GM23338 (cell line): ENCODE results near the gene MCRIP1. TPM values are rescaled to one million over a fixed set of nuclear protein-coding genes. Genes with fewer than 3 reads are reported as not detected.

Experiments
- ATAC-seq: fragments of 200-7000 bp; cut with Tn5 transposase; 3 replicates; pipeline ENCODE4 v1.9.1; 2020
- DNase-seq: peaks from one replicate; pipeline ENCODE4 v3.0.0-alpha.2; 2015; ENCODE audit warnings: low spot score
- H2AFZ ChIP-seq: fragments of 200-600 bp; sonication (generic); 2 replicates; pipeline ENCODE4 v1.8.0; 2016; ENCODE audit warnings: antibody characterized with exemption, mild to moderate bottlenecking, moderate library complexity
- H3F3A ChIP-seq: fragments of 200-600 bp; sonication (generic); replicated peaks from 2 replicates; pipeline ENCODE4 v1.8.0; 2017; ENCODE audit warnings: antibody characterized with exemption, mixed run types, low read depth
- H3K27ac ChIP-seq: fragments of 200-600 bp; sonication (generic); 2 replicates; pipeline ENCODE4 v1.6.1; 2016; ENCODE audit warnings: low read depth
- H3K27me3 ChIP-seq: fragments of 200-600 bp; sonication (generic); 2 replicates; pipeline ENCODE4 v1.8.0; 2016; ENCODE audit warnings: mild to moderate bottlenecking, mixed run types, moderate library complexity; ENCODE audit not compliant: insufficient read depth
- H3K36me3 ChIP-seq: fragments of 200-600 bp; sonication (generic); 2 replicates; pipeline ENCODE4 v1.8.0; 2016; ENCODE audit warnings: mild to moderate bottlenecking; ENCODE audit not compliant: insufficient read depth
- H3K4me1 ChIP-seq: fragments of 200-600 bp; sonication (generic); 2 replicates; pipeline ENCODE4 v1.8.0; 2016; ENCODE audit warnings: mild to moderate bottlenecking, moderate library complexity; ENCODE audit not compliant: insufficient read depth
- H3K4me2 ChIP-seq: fragments of 200-600 bp; sonication (generic); 2 replicates; pipeline ENCODE4 v1.7.1; 2017; ENCODE audit warnings: mixed run types
- H3K4me3 ChIP-seq: fragments of 200-600 bp; sonication (generic); 2 replicates; pipeline ENCODE4 v1.6.1; 2016; ENCODE audit warnings: mixed run types
- H3K79me2 ChIP-seq: fragments of 200-600 bp; sonication (generic); replicated peaks from 2 replicates; pipeline ENCODE4 v1.8.0; 2017; ENCODE audit warnings: mild to moderate bottlenecking; ENCODE audit not compliant: insufficient read depth
- H3K9me2 ChIP-seq: fragments of 200-600 bp; sonication (generic); 2 replicates; pipeline ENCODE4 v1.8.0; 2017; ENCODE audit not compliant: insufficient read depth
- H4K20me1 ChIP-seq: fragments of 200-600 bp; sonication (generic); replicated peaks from 2 replicates; pipeline ENCODE4 v1.8.0; 2017; ENCODE audit warnings: mild to moderate bottlenecking; ENCODE audit not compliant: insufficient read depth
- H3K27ac Mint-ChIP-seq: 2 replicates; pipeline ENCODE4 v1.8.0; 2020; ENCODE audit warnings: inconsistent platforms, mild to moderate bottlenecking, moderate library complexity, mixed read lengths
- H3K27me3 Mint-ChIP-seq: 3 replicates; pipeline ENCODE4 v1.8.0; 2022; ENCODE audit warnings: low read depth, mild to moderate bottlenecking, moderate library complexity, mixed read lengths, inconsistent platforms; ENCODE audit not compliant: insufficient read depth, poor library complexity
- H3K36me3 Mint-ChIP-seq: 3 replicates; pipeline ENCODE4 v1.8.0; 2021; ENCODE audit warnings: low read depth, mild to moderate bottlenecking, inconsistent platforms, moderate library complexity, mixed read lengths
- H3K4me1 Mint-ChIP-seq: 3 replicates; pipeline ENCODE4 v1.8.0; 2020; ENCODE audit warnings: mild to moderate bottlenecking, inconsistent platforms, mixed read lengths
- H3K4me3 Mint-ChIP-seq: 3 replicates; pipeline ENCODE4 v1.8.0; 2021; ENCODE audit warnings: moderate library complexity, mild to moderate bottlenecking, inconsistent platforms, mixed read lengths
- H3K9me3 Mint-ChIP-seq: 3 replicates; pipeline ENCODE4 v1.8.0; 2020; ENCODE audit warnings: moderate library complexity, mild to moderate bottlenecking, inconsistent platforms, mixed read lengths
- CREB1 ChIP-seq: fragments of 250-450 bp; sonication (Bioruptor Pico); IDR thresholded peaks from 2 replicates; pipeline ENCODE4 v1.5.0; 2020; ENCODE audit warnings: low read depth, mild to moderate bottlenecking, moderate library complexity
- EZH2 ChIP-seq: fragments of 200-600 bp; sonication (generic); IDR thresholded peaks from one replicate; pipeline ENCODE4 v1.8.0; 2017; ENCODE audit warnings: antibody characterized with exemption, mild to moderate bottlenecking, low read depth; ENCODE audit not compliant: unreplicated experiment
- EZH2phosphoT487 ChIP-seq: fragments of 200-600 bp; sonication (generic); IDR thresholded peaks from one replicate; pipeline ENCODE4 v1.8.1; 2018; ENCODE audit warnings: antibody characterized with exemption; ENCODE audit not compliant: unreplicated experiment
- JUNB ChIP-seq: IDR thresholded peaks from one replicate; pipeline ENCODE4 v1.6.1; 2016; ENCODE audit warnings: antibody characterized with exemption; ENCODE audit not compliant: unreplicated experiment
- NANOG ChIP-seq: IDR thresholded peaks from 2 replicates; pipeline ENCODE4 v1.6.1; 2016; ENCODE audit warnings: antibody characterized with exemption, borderline replicate concordance
- POLR2AphosphoS5 ChIP-seq: IDR thresholded peaks from 2 replicates; pipeline ENCODE4 v1.6.1; 2016; ENCODE audit warnings: antibody characterized with exemption, low read depth
- STAT1 ChIP-seq: IDR thresholded peaks from one replicate; pipeline ENCODE4 v1.6.1; 2016; ENCODE audit warnings: antibody characterized with exemption; ENCODE audit not compliant: unreplicated experiment
- ZNF114 ChIP-seq: fragments of 250-450 bp; sonication (Bioruptor Pico); IDR thresholded peaks from 2 replicates; pipeline ENCODE4 v1.5.0; 2020; ENCODE audit warnings: mild to moderate bottlenecking, moderate library complexity
- ZNF331 ChIP-seq: fragments of 250-450 bp; sonication (Bioruptor Pico); IDR thresholded peaks from 2 replicates; pipeline ENCODE4 v1.5.0; 2020; ENCODE audit warnings: low read depth, mild to moderate bottlenecking, moderate library complexity
- polyA plus RNA-seq: library from polyadenylated mRNA; unstranded; fragments of >200 nt; fragmentation: Nextera tagmentation; extraction: Ambion mirVana; gene quantifications from 2 replicates; pipeline ENCODE4 v1.2.1, GENCODE V29; 2016
- total RNA-seq: library from RNA; depleted of rRNA; stranded (reverse); fragments of >200 nt; shearing (Covaris generic); gene quantifications from 2 replicates; pipeline ENCODE4 v1.2.3, GENCODE V29; 2014
- TF ChIP-seq, protein P1 (sequence below), 2 experiments: fragments of 200-600 bp in 1 of 2; sonication (generic) in 1 of 2; conservative IDR thresholded peaks; 2 replicates each; pipeline versions ENCODE4 v1.5.1 to v1.6.1; 2016 to 2017; ENCODE audit warnings: antibody characterized with exemption in 2 of 2, low read depth in 2 of 2, mild to moderate bottlenecking in 2 of 2, moderate library complexity in 1 of 2
- TF ChIP-seq, protein P2 (sequence below): IDR thresholded peaks from 2 replicates; pipeline ENCODE4 v1.6.1; 2016; ENCODE audit warnings: antibody characterized with exemption
- TF ChIP-seq, protein P3 (sequence below): IDR thresholded peaks from one replicate; pipeline ENCODE4 v1.6.1; 2018; ENCODE audit warnings: antibody characterized with exemption; ENCODE audit not compliant: unreplicated experiment
- TF ChIP-seq, protein P4 (sequence below): fragments of 250-450 bp; sonication (Bioruptor Pico); IDR thresholded peaks from 2 replicates; pipeline ENCODE4 v1.5.0; 2020; ENCODE audit warnings: mild to moderate bottlenecking, moderate library complexity

Gene MCRIP1
- total and polyA plus RNA-seq, 2 experiments from 2014 or later = 85.2 to 101 TPM

DNA sequence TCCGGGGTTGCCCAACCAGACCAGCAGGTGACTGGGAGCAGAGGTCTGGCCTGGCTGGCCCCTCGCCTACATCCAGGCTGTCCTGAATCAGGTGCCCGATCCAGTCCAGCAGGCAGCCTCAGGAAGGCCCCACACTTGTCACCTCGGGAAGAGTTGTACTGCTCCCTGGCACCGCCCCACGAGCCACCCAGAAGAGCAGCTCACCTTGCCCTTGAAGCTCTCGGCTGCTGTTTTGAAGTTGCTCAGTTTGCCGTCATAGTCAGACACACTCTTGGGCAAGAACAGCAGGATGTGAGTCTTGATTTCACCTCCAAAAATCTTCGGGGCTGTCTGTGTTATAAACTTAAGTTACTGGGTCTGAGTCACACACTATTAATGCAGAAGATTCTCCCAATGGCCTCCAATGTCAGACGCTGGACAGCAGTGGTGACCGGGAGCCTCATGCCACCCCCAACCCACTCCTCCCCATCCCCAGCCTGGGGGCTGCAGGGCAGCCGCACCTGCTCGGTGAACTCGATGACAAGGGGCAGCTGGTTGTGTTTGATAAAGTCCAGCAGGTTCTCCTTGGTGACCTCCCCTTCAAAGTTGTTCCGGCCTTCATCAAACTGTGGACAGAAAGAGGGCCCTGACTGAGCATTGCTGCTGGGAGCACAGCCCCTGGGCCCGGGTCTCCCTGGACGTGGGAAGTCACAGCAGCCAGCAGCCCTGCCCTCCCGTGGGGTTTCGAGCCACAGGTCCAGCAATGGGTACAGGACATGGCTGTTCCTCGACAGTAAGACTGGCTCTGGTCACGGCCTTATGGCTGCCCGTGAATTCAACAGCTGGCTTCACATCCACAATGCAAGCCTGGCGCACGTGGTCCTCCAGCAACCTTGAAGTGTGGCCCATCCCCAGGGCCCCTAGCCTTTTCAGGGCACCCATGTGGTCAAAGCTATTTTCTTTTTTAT lies 13.9 kb upstream of the MCRIP1 start:
- Histone ChIP-seq H3K27me3 (no peaks in the 10 kb centered on the region), H3K79me2 (0 out of 2 replicates have a peak, but pooled peaks cover 4% of the 10 kb centered on the region), H4K20me1 (peaks cover 6% of the 10 kb centered on the region; the same call in 1 of the 2 replicates), H3K27ac (no peak overlapping the region), H3K4me2 (no peak overlapping the region), H3K36me3 (peaks cover 7% of the 10 kb centered on the region; the same call in 1 of the 2 replicates), H3K9me2 (no peaks in the 10 kb centered on the region), H3K4me3 (no peak overlapping the region), H3K4me1 (no peaks in the 10 kb centered on the region), H2AFZ (no peak overlapping the region), H3F3A (peaks cover 8% of the 10 kb centered on the region; the same call in 1 of the 2 replicates)
- peaks cover 2% of the 10 kb centered on the region for H3K27me3 Mint-ChIP-seq
- no peaks in the 10 kb centered on the region; the same call in 2 of the 3 replicates for H3K4me1 Mint-ChIP-seq
- DNase-seq = no peak
- ATAC-seq = no peak
- TF ChIP-seq STAT1 = no peak
- no peak for TF ChIP-seq EZH2phosphoT487
- no peak for TF ChIP-seq NANOG
- TF ChIP-seq, protein P1, sequence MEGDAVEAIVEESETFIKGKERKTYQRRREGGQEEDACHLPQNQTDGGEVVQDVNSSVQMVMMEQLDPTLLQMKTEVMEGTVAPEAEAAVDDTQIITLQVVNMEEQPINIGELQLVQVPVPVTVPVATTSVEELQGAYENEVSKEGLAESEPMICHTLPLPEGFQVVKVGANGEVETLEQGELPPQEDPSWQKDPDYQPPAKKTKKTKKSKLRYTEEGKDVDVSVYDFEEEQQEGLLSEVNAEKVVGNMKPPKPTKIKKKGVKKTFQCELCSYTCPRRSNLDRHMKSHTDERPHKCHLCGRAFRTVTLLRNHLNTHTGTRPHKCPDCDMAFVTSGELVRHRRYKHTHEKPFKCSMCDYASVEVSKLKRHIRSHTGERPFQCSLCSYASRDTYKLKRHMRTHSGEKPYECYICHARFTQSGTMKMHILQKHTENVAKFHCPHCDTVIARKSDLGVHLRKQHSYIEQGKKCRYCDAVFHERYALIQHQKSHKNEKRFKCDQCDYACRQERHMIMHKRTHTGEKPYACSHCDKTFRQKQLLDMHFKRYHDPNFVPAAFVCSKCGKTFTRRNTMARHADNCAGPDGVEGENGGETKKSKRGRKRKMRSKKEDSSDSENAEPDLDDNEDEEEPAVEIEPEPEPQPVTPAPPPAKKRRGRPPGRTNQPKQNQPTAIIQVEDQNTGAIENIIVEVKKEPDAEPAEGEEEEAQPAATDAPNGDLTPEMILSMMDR (conservative IDR thresholded peaks at IDR 0.05; ENCODE audit: low read depth in 2 of 2) = no peak
- no peak for TF ChIP-seq EZH2
- no peak for TF ChIP-seq CREB1 (CRISPR knock-in tag)
- no peak for TF ChIP-seq POLR2AphosphoS5
- TF ChIP-seq, protein P2, sequence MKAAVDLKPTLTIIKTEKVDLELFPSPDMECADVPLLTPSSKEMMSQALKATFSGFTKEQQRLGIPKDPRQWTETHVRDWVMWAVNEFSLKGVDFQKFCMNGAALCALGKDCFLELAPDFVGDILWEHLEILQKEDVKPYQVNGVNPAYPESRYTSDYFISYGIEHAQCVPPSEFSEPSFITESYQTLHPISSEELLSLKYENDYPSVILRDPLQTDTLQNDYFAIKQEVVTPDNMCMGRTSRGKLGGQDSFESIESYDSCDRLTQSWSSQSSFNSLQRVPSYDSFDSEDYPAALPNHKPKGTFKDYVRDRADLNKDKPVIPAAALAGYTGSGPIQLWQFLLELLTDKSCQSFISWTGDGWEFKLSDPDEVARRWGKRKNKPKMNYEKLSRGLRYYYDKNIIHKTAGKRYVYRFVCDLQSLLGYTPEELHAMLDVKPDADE = no peak
- no peak for TF ChIP-seq JUNB
- TF ChIP-seq ZNF114 (CRISPR knock-in tag) = no peak
- TF ChIP-seq, protein P3, sequence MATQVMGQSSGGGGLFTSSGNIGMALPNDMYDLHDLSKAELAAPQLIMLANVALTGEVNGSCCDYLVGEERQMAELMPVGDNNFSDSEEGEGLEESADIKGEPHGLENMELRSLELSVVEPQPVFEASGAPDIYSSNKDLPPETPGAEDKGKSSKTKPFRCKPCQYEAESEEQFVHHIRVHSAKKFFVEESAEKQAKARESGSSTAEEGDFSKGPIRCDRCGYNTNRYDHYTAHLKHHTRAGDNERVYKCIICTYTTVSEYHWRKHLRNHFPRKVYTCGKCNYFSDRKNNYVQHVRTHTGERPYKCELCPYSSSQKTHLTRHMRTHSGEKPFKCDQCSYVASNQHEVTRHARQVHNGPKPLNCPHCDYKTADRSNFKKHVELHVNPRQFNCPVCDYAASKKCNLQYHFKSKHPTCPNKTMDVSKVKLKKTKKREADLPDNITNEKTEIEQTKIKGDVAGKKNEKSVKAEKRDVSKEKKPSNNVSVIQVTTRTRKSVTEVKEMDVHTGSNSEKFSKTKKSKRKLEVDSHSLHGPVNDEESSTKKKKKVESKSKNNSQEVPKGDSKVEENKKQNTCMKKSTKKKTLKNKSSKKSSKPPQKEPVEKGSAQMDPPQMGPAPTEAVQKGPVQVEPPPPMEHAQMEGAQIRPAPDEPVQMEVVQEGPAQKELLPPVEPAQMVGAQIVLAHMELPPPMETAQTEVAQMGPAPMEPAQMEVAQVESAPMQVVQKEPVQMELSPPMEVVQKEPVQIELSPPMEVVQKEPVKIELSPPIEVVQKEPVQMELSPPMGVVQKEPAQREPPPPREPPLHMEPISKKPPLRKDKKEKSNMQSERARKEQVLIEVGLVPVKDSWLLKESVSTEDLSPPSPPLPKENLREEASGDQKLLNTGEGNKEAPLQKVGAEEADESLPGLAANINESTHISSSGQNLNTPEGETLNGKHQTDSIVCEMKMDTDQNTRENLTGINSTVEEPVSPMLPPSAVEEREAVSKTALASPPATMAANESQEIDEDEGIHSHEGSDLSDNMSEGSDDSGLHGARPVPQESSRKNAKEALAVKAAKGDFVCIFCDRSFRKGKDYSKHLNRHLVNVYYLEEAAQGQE = no peak
- TF ChIP-seq, protein P4, sequence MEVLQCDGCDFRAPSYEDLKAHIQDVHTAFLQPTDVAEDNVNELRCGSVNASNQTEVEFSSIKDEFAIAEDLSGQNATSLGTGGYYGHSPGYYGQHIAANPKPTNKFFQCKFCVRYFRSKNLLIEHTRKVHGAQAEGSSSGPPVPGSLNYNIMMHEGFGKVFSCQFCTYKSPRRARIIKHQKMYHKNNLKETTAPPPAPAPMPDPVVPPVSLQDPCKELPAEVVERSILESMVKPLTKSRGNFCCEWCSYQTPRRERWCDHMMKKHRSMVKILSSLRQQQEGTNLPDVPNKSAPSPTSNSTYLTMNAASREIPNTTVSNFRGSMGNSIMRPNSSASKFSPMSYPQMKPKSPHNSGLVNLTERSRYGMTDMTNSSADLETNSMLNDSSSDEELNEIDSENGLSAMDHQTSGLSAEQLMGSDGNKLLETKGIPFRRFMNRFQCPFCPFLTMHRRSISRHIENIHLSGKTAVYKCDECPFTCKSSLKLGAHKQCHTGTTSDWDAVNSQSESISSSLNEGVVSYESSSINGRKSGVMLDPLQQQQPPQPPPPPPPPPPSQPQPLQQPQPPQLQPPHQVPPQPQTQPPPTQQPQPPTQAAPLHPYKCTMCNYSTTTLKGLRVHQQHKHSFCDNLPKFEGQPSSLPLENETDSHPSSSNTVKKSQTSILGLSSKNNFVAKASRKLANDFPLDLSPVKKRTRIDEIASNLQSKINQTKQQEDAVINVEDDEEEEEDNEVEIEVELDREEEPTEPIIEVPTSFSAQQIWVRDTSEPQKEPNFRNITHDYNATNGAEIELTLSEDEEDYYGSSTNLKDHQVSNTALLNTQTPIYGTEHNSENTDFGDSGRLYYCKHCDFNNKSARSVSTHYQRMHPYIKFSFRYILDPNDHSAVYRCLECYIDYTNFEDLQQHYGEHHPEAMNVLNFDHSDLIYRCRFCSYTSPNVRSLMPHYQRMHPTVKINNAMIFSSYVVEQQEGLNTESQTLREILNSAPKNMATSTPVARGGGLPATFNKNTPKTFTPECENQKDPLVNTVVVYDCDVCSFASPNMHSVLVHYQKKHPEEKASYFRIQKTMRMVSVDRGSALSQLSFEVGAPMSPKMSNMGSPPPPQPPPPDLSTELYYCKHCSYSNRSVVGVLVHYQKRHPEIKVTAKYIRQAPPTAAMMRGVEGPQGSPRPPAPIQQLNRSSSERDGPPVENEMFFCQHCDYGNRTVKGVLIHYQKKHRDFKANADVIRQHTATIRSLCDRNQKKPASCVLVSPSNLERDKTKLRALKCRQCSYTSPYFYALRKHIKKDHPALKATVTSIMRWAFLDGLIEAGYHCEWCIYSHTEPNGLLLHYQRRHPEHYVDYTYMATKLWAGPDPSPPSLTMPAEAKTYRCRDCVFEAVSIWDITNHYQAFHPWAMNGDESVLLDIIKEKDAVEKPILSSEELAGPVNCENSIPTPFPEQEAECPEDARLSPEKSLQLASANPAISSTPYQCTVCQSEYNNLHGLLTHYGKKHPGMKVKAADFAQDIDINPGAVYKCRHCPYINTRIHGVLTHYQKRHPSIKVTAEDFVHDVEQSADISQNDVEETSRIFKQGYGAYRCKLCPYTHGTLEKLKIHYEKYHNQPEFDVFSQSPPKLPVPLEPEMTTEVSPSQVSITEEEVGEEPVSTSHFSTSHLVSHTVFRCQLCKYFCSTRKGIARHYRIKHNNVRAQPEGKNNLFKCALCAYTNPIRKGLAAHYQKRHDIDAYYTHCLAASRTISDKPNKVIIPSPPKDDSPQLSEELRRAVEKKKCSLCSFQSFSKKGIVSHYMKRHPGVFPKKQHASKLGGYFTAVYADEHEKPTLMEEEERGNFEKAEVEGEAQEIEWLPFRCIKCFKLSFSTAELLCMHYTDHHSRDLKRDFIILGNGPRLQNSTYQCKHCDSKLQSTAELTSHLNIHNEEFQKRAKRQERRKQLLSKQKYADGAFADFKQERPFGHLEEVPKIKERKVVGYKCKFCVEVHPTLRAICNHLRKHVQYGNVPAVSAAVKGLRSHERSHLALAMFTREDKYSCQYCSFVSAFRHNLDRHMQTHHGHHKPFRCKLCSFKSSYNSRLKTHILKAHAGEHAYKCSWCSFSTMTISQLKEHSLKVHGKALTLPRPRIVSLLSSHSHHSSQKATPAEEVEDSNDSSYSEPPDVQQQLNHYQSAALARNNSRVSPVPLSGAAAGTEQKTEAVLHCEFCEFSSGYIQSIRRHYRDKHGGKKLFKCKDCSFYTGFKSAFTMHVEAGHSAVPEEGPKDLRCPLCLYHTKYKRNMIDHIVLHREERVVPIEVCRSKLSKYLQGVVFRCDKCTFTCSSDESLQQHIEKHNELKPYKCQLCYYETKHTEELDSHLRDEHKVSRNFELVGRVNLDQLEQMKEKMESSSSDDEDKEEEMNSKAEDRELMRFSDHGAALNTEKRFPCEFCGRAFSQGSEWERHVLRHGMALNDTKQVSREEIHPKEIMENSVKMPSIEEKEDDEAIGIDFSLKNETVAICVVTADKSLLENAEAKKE (CRISPR knock-in tag) = no peak
- no peak for TF ChIP-seq ZNF331 (CRISPR knock-in tag)
- H3K9me3 Mint-ChIP-seq = no peaks in the 10 kb centered on the region
- H3K4me3 Mint-ChIP-seq = no peak overlapping the region
- peaks cover 45% of the 10 kb centered on the region for H3K36me3 Mint-ChIP-seq
- no peak overlapping the region for H3K27ac Mint-ChIP-seq
